Fibroblast of villous mesenchyme (primary cell): ENCODE measurements around the gene SERPINA1. TPM values are rescaled to one million over a fixed set of nuclear protein-coding genes. Genes with fewer than 3 reads are reported as not detected.
"Not testable (repeated sequence)": the region's sequence is repeated elsewhere in the genome, so short reads cannot be mapped to it uniquely, and the experiment has no call there.

ENCODE experiments used
- DNase-seq: peaks from one replicate; pipeline ENCODE4 v3.0.0-alpha.2; 2010; ENCODE audit warnings: low read depth
- H3K4me3 ChIP-seq: 2 replicates; pipeline ENCODE4 v1.5.1; 2011; ENCODE audit warnings: low read depth, mild to moderate bottlenecking, low read length
- CTCF ChIP-seq: IDR thresholded peaks from 2 replicates; pipeline ENCODE4 v1.5.1; 2012; ENCODE audit warnings: low read depth, mild to moderate bottlenecking, low read length; ENCODE audit not compliant: insufficient read depth
- total RNA-seq: library from RNA; depleted of rRNA; stranded (reverse); fragments of >200 nt; gene quantifications from 2 replicates; pipeline ENCODE4 v1.2.3, GENCODE V29; 2012

SERPINA1 gene
- total RNA-seq, 1 donor, result not detected

GRCh38 chr14:94356379-94357056, 31.9 kb downstream of the SERPINA1 start:
- no peak for TF ChIP-seq CTCF
- H3K4me3 ChIP-seq, result no peak overlapping the region
- DNase-seq, result no peak

- peak; percentile 56 for DNase-seq
- H3K4me3 ChIP-seq, result no peak overlapping the region
- peak; percentile 48 for TF ChIP-seq CTCF
These were observed 33.1 kb downstream of the SERPINA1 start for GRCh38 chr14:94355191-94355794.

DNA sequence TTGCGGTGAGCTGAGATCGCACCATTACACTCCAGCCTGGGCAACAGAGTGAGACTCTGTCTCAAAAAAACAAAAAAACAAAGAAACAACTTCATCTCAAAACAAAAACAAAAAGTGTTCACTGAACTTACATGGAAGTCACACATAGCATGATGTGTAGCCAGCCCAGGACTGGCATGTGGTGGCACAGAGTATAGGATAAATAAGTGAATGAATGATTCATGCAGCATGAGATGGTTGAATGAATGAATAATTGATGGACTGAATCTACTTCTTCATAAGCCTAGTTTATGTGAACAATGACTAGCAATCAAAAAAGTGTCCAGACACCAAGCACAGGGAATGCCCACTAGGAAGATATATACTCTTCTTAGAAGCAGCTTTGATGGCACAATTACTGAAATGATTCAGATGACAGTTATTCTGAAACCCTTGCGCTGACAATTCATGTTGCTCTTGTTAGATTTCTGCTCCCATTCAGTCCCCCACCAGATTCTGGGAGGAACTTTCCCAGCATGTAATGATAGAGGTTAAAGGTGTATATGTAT, 33.7 kb downstream of the SERPINA1 start:
- TF ChIP-seq CTCF, result no peak
- no peak overlapping the region for H3K4me3 ChIP-seq
- no peak for DNase-seq

DNA sequence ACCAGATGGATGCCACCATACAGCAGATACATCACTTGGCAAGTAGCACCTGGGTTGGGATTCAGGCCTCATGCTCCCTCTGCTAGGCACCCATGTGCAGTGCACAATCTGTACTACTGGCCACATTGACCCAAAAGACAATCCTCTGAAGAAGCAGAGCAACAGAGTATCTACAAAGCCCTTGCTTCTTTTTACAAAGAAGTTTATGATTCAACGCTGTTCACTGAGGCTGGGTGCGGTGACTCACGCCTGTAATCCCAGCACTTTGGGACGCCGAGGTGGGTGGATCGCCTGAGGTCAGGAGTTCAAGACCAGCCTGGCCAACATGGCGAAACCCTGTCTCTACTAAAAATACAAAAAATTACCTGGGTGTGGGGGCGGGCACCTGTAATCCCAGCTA, 34.2 kb downstream of the SERPINA1 start:
- not testable (repeated sequence) for DNase-seq, H3K4me3 ChIP-seq

DNA sequence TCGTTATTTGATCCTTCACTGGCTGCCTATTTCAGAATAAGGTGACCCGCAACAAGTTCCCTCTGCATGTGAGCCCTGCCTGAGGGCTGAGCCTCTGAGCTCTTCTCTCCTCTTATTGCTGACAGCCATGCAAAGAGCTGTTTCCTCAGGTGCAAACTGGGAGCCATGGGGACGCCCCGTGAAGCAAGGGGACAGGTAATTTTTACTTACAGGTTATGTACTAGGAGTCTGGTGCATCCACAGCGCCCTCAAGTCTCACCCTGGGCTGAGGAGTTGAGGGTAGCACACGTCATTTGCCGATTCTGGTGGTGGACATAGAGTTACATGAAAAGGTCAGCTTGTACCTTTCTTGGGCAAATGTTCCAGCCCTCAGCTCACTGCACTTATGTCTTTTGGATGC, 39.1 kb downstream of the SERPINA1 start:
- H3K4me3 ChIP-seq, result no peak overlapping the region
- no peak for TF ChIP-seq CTCF
- DNase-seq, result no peak

- H3K4me3 ChIP-seq, result no peak overlapping the region
- TF ChIP-seq CTCF, result no peak
- DNase-seq, result no peak
These were observed 39.6 kb downstream of the SERPINA1 start for GRCh38 chr14:94348836-94349235.

- no peak for DNase-seq
- no peak overlapping the region for H3K4me3 ChIP-seq
- no peak for TF ChIP-seq CTCF
These were observed 41.6 kb downstream of the SERPINA1 start for GRCh38 chr14:94346841-94347240.

- DNase-seq, H3K4me3 ChIP-seq: not testable (repeated sequence)
These were observed 42.2 kb downstream of the SERPINA1 start for GRCh38 chr14:94346065-94346786.
